Testis (tissue), 2 donors: ENCODE measurements around the gene PRKAG2.
"Not testable (repeated sequence)": the region's sequence is repeated elsewhere in the genome, so short reads cannot be mapped to it uniquely, and the experiment has no call there.

ENCODE experiments used
- POLR2A ChIP-seq: fragments of 450-650 bp; IDR thresholded peaks from one replicate; pipeline ENCODE4 v1.6.1; 2017; ENCODE audit warnings: antibody characterized with exemption, mild to moderate bottlenecking, moderate library complexity
- TF ChIP-seq, protein P1 (sequence below), 3 experiments: fragments of 450-650 bp in 2 of 3; fragments of 200-600 bp in 1 of 3; sonication (generic) in 1 of 3; IDR thresholded peaks; one replicate each; pipeline ENCODE4 v1.5.1; 2016 to 2019; ENCODE audit warnings: antibody characterized with exemption in 3 of 3, mild to moderate bottlenecking in 2 of 3, moderate library complexity in 1 of 3

DNA sequence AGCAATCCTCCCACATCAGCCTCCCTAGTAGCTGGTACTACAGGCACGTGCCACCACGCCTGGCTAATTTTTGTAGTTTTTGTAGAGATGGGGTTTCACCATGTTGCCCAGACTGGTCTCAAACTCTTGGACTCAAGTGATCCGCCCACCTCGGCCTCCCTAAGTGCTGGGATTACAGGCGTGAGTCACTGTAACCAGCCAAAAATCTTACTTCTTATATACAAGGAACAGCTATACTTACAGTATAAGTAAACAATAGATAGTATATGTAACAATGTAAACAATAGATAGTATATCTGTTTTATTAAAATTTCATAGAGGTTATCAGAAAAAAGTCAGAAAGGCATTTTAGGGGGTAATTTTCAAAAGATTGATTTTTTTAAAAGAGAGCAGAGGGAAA, 128.9 kb downstream of the PRKAG2 start:
- TF ChIP-seq, protein P1, sequence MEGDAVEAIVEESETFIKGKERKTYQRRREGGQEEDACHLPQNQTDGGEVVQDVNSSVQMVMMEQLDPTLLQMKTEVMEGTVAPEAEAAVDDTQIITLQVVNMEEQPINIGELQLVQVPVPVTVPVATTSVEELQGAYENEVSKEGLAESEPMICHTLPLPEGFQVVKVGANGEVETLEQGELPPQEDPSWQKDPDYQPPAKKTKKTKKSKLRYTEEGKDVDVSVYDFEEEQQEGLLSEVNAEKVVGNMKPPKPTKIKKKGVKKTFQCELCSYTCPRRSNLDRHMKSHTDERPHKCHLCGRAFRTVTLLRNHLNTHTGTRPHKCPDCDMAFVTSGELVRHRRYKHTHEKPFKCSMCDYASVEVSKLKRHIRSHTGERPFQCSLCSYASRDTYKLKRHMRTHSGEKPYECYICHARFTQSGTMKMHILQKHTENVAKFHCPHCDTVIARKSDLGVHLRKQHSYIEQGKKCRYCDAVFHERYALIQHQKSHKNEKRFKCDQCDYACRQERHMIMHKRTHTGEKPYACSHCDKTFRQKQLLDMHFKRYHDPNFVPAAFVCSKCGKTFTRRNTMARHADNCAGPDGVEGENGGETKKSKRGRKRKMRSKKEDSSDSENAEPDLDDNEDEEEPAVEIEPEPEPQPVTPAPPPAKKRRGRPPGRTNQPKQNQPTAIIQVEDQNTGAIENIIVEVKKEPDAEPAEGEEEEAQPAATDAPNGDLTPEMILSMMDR (IDR thresholded peaks at IDR 0.05) = not testable (repeated sequence)
- not testable (repeated sequence) for TF ChIP-seq POLR2A
